ENCODE measurements around the gene ZNF784. TPM values are rescaled to one million over a fixed set of nuclear protein-coding genes. Genes with fewer than 3 reads are reported as not detected.

The ZNF784 gene
- total RNA-seq, 1 donor from 2014 or later, result 9.6 TPM

DNA sequence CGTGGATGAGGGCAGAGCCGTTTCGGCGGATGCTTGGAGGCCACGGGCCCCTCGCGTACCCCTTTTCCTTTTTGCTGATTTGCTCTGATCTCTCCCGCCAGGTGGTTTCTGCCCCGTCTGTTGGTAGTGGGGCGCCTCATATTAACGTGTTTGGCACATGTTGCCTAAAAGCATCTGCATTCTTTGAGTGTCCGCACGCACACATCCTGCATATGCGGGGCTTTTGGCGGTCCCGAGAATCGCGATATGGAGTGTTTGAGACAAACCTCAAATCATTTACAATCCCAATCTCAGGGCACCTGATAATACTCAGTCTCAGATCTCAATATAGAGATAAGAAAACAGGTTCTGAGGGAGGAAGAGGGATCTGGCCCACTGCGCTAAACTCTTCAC is 31.3 kb upstream of the ZNF784 start:
- Mint-ChIP-seq H3K36me3 (peaks cover 13% of the 10 kb centered on the region), H3K4me1 (ENCODE audit: unreplicated experiment) (peaks cover 17% of the 10 kb centered on the region), H3K4me3 (peak overlapping the region; percentile 97), H3K27me3 (no peaks in the 10 kb centered on the region), H3K27ac (peak overlapping the region; percentile 99), H3K9me3 (no peaks in the 10 kb centered on the region)
- DNase-seq (ENCODE audit: extremely low spot score, unreplicated experiment), result no peak
- TF ChIP-seq, protein P1, sequence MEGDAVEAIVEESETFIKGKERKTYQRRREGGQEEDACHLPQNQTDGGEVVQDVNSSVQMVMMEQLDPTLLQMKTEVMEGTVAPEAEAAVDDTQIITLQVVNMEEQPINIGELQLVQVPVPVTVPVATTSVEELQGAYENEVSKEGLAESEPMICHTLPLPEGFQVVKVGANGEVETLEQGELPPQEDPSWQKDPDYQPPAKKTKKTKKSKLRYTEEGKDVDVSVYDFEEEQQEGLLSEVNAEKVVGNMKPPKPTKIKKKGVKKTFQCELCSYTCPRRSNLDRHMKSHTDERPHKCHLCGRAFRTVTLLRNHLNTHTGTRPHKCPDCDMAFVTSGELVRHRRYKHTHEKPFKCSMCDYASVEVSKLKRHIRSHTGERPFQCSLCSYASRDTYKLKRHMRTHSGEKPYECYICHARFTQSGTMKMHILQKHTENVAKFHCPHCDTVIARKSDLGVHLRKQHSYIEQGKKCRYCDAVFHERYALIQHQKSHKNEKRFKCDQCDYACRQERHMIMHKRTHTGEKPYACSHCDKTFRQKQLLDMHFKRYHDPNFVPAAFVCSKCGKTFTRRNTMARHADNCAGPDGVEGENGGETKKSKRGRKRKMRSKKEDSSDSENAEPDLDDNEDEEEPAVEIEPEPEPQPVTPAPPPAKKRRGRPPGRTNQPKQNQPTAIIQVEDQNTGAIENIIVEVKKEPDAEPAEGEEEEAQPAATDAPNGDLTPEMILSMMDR (conservative IDR thresholded peaks at IDR 0.05), result no peak

DNA sequence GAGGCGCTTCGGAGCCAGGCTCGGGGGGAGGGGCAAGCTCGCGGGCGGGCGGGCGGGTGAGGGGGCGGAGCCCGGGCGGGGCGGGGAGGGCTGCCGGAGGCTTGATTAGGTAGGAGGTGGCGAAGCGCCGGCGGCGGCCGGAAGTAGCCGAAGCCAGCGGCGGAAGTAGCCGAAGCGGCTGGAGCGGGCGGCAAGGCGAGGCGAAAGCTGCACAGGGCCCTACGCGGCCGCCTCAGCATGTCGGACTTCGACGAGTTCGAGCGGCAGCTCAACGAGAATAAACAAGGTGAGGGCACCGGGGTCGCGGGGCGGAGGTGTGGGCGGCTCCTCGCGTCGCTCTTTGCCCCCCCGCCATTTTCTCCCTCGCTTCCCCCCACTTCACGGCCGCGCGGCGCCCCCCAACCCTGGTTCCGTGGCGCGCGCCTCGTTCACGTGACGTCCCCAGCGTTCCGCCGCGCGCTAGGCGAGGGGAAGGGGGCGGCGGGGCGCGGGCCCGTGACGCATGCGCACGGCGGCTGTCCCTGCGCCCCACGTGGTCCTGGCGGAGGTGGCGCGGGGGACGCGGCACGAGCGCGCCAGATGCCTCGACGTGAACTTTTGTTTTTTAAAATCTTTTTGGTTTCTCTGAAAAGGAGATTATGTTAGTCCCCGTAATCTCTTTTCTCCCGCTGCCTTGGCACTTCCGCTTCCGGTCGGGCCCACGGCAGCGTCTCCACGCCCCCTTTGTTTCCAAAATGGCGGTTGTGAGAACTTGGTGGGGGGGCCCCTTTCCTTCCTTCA is 30.7 kb upstream of the ZNF784 start, which contains the start of gene U2AF2:
TSS of gene U2AF2 (plus strand) at position 168 of the 780 bp plus-strand sequence. CDS start at position 238, 70 bp downstream.
- H3K36me3 Mint-ChIP-seq, result peaks cover 13% of the 10 kb centered on the region
- no peaks in the 10 kb centered on the region for H3K27me3 Mint-ChIP-seq
- DNase-seq (ENCODE audit: extremely low spot score, unreplicated experiment), result peak; percentile 97
- TF ChIP-seq, protein P1 (conservative IDR thresholded peaks at IDR 0.05), result no peak
- peak within 1 kb of the TSS; percentile 97 for H3K4me3 Mint-ChIP-seq
- peak within 1 kb of the TSS; percentile 99 for H3K27ac Mint-ChIP-seq
- no peaks in the 10 kb centered on the region for H3K9me3 Mint-ChIP-seq
- peaks cover 17% of the 10 kb centered on the region for H3K4me1 Mint-ChIP-seq (ENCODE audit: unreplicated experiment)

DNA sequence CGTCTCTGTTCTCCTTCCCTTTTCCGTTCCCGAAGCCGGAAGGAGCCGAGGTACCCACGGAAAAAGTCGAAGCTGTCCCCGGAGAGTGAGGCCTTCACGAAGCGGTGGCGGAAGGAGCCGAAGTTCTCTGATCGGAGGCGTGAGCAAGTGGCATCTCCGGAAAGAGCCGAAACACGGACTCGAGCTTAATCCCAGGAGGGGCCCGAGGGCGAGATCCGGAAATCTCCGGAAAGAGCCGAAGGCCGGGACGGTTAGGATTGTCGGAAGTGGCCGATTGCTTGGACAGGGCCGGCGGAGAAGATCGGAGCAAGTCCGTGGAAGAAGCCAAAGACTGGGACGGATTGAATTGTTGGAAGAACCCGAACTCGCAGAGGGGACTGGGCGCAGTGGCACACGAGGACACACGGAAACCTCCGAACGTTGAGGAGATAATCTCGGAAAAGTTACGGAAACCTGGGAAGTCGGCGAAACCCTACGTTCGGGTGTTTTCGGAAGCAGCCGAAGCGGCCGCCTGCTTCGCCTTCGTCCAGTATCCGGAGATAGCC is 30.0 kb upstream of the ZNF784 start:
- Mint-ChIP-seq H3K4me1 (ENCODE audit: unreplicated experiment) (peaks cover 17% of the 10 kb centered on the region), H3K36me3 (peaks cover 13% of the 10 kb centered on the region), H3K27ac (peak overlapping the region; percentile 99), H3K4me3 (peak overlapping the region; percentile 97), H3K9me3 (no peaks in the 10 kb centered on the region), H3K27me3 (no peaks in the 10 kb centered on the region)
- TF ChIP-seq, protein P1 (conservative IDR thresholded peaks at IDR 0.05), result no peak
- peak; percentile 98 for DNase-seq (ENCODE audit: extremely low spot score, unreplicated experiment)

DNA sequence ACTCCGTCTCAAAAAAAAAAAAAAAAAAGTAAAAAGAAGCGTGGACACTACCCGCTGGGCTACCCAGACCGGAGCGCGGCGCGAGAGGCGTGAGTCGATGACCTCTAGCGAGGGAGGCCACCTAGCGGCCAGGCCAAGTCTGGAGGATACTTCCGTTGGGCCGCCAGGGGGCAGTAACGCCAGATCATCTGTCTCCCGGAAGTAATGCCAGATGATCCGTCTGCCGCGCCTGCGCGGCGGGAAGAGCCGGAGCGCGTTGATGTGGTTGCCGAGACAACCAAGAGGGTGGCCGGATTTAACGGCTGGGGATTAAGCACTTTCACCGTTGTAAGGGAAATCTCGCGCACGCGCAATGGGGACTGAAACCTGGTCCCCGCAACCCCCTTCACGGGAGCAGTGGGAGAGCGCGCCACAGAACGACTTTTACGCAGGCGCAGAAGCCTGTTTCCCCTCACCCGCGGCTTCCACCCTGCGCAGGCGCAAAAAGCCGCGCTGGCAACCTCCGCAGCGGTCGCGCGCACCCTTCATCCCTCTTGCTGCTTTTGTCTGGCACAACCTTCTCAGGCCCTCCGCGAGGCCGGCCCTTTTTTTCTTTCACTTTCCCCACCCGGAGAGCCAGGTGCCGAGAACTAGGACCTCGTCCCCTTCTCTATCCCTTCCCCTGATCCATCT is 29.4 kb upstream of the ZNF784 start:
- Mint-ChIP-seq H3K27ac (peak overlapping the region; percentile 99), H3K4me1 (ENCODE audit: unreplicated experiment) (peaks cover 17% of the 10 kb centered on the region), H3K36me3 (peaks cover 13% of the 10 kb centered on the region), H3K4me3 (peak overlapping the region; percentile 97), H3K9me3 (no peaks in the 10 kb centered on the region), H3K27me3 (no peaks in the 10 kb centered on the region)
- peak; percentile 99 for DNase-seq (ENCODE audit: extremely low spot score, unreplicated experiment)
- TF ChIP-seq, protein P1 (conservative IDR thresholded peaks at IDR 0.05), result peak; percentile 99

DNA sequence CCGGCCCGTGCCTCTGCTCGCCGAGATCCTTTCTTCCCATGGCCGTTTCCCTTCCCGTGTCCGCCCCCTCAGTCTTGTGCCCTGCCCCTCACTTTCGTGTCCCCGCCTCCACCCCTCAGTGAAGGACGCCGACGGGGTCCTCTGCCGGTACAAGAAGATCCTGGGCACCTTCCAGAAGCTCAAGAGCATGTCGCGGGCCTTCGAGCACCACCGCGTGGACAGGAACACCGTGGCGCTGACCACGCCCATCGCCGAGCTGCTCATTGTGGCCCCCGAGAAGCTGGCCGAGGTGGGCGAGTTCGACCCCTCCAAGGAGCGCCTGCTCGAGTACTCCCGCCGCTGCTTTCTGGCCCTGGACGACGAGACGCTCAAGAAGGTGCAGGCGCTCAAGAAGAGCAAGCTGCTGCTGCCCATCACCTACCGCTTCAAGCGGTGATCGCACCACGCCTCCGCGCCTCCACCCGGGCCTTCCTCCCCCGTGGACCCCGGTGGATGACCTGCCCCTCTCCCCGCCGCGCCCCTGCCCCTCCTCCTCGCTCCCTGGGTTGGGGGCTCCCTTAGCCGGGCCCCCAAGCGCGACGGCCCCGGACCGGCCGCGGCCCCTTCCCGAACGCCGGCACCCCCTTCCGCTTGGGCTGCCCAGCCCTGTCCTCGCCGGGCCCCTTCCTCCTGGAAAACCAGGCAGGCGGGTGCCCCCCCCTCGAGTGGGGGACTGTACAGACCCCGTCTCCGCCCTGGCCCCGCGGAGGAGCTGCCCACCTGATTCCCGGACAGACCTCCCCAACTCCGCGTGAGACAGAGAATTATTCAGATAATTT is 28.2 kb upstream of the ZNF784 start:
- peaks cover 8% of the 10 kb centered on the region for H3K36me3 Mint-ChIP-seq
- H3K27ac Mint-ChIP-seq, result no peak overlapping the region
- peaks cover 15% of the 10 kb centered on the region for H3K4me1 Mint-ChIP-seq (ENCODE audit: unreplicated experiment)
- no peaks in the 10 kb centered on the region for H3K9me3 Mint-ChIP-seq
- TF ChIP-seq, protein P1 (conservative IDR thresholded peaks at IDR 0.05), result no peak
- DNase-seq (ENCODE audit: extremely low spot score, unreplicated experiment), result peak; percentile 65
- H3K27me3 Mint-ChIP-seq, result no peaks in the 10 kb centered on the region
- H3K4me3 Mint-ChIP-seq, result peak overlapping the region; percentile 69

Data from type B pancreatic cell (in vitro differentiated cells).